ENCODE data around the gene AQP4.

The AQP4 gene

GRCh38 chr18:26874283-26874682 lies 8.8 kb upstream of the AQP4 start:
- Histone ChIP-seq H3K36me3 (ENCODE audit: control insufficient read depth, insufficient read depth, low read length) (no peaks in the 10 kb centered on the region), H3K27ac (ENCODE audit: insufficient read depth, low read length, poor library complexity, severe bottlenecking) (no peak overlapping the region), H3K27me3 (replicated peaks; ENCODE audit: control insufficient read depth, insufficient read depth, low read length, poor library complexity, severe bottlenecking) (no peaks in the 10 kb centered on the region), H3K9me3 (ENCODE audit: control insufficient read depth, low read length) (no peaks in the 10 kb centered on the region), H3K4me3 (ENCODE audit: insufficient read depth, low read depth, low read length, poor library complexity, severe bottlenecking) (no peak overlapping the region), H3K4me1 (ENCODE audit: control insufficient read depth, insufficient read depth, low read length, poor library complexity, severe bottlenecking) (no peaks in the 10 kb centered on the region)
- DNase-seq = no peak

GRCh38 chr18:26869640-26870039 lies 4.1 kb upstream of the AQP4 start:
- no peaks in the 10 kb centered on the region for H3K36me3 ChIP-seq (ENCODE audit: control insufficient read depth, insufficient read depth, low read length)

GRCh38 chr18:26868968-26869586 lies 3.6 kb upstream of the AQP4 start:
- Histone ChIP-seq H3K27ac (ENCODE audit: insufficient read depth, low read length, poor library complexity, severe bottlenecking) (no peak overlapping the region), H3K36me3 (ENCODE audit: control insufficient read depth, insufficient read depth, low read length) (no peaks in the 10 kb centered on the region), H3K9me3 (ENCODE audit: control insufficient read depth, low read length) (no peaks in the 10 kb centered on the region), H3K4me3 (ENCODE audit: insufficient read depth, low read depth, low read length, poor library complexity, severe bottlenecking) (no peak overlapping the region), H3K4me1 (ENCODE audit: control insufficient read depth, insufficient read depth, low read length, poor library complexity, severe bottlenecking) (no peaks in the 10 kb centered on the region), H3K27me3 (replicated peaks; ENCODE audit: control insufficient read depth, insufficient read depth, low read length, poor library complexity, severe bottlenecking) (no peaks in the 10 kb centered on the region)
- no peak for DNase-seq

More at GRCh38 chr18:26869640-26870039, 4.1 kb upstream of the AQP4 start:
- Histone ChIP-seq H3K4me1 (ENCODE audit: control insufficient read depth, insufficient read depth, low read length, poor library complexity, severe bottlenecking) (no peaks in the 10 kb centered on the region), H3K4me3 (ENCODE audit: insufficient read depth, low read depth, low read length, poor library complexity, severe bottlenecking) (no peak overlapping the region), H3K27ac (ENCODE audit: insufficient read depth, low read length, poor library complexity, severe bottlenecking) (no peak overlapping the region), H3K9me3 (ENCODE audit: control insufficient read depth, low read length) (no peaks in the 10 kb centered on the region), H3K27me3 (replicated peaks; ENCODE audit: control insufficient read depth, insufficient read depth, low read length, poor library complexity, severe bottlenecking) (no peaks in the 10 kb centered on the region)
- no peak for DNase-seq

GRCh38 chr18:26867471-26867870 lies 2.0 kb upstream of the AQP4 start:
- no peaks in the 10 kb centered on the region for H3K4me1 ChIP-seq (ENCODE audit: control insufficient read depth, insufficient read depth, low read length, poor library complexity, severe bottlenecking)
- no peak overlapping the region for H3K27ac ChIP-seq (ENCODE audit: insufficient read depth, low read length, poor library complexity, severe bottlenecking)
- DNase-seq = no peak
- H3K36me3 ChIP-seq (ENCODE audit: control insufficient read depth, insufficient read depth, low read length) = no peaks in the 10 kb centered on the region
- H3K27me3 ChIP-seq (replicated peaks; ENCODE audit: control insufficient read depth, insufficient read depth, low read length, poor library complexity, severe bottlenecking) = no peaks in the 10 kb centered on the region
- no peak overlapping the region for H3K4me3 ChIP-seq (ENCODE audit: insufficient read depth, low read depth, low read length, poor library complexity, severe bottlenecking)
- no peaks in the 10 kb centered on the region for H3K9me3 ChIP-seq (ENCODE audit: control insufficient read depth, low read length)

- no peak for DNase-seq
- H3K4me1 ChIP-seq (ENCODE audit: control insufficient read depth, insufficient read depth, low read length, poor library complexity, severe bottlenecking) = no peaks in the 10 kb centered on the region
- no peaks in the 10 kb centered on the region for H3K36me3 ChIP-seq (ENCODE audit: control insufficient read depth, insufficient read depth, low read length)
- no peaks in the 10 kb centered on the region for H3K27me3 ChIP-seq (replicated peaks; ENCODE audit: control insufficient read depth, insufficient read depth, low read length, poor library complexity, severe bottlenecking)
- no peak overlapping the region for H3K27ac ChIP-seq (ENCODE audit: insufficient read depth, low read length, poor library complexity, severe bottlenecking)
- no peak overlapping the region for H3K4me3 ChIP-seq (ENCODE audit: insufficient read depth, low read depth, low read length, poor library complexity, severe bottlenecking)
- H3K9me3 ChIP-seq (ENCODE audit: control insufficient read depth, low read length) = no peaks in the 10 kb centered on the region
These were observed 849 bp downstream of the AQP4 start for GRCh38 chr18:26864658-26865057.

- no peak overlapping the region for H3K27ac ChIP-seq (ENCODE audit: insufficient read depth, low read length, poor library complexity, severe bottlenecking)
- no peaks in the 10 kb centered on the region for H3K9me3 ChIP-seq (ENCODE audit: control insufficient read depth, low read length)
- no peak overlapping the region for H3K4me3 ChIP-seq (ENCODE audit: insufficient read depth, low read depth, low read length, poor library complexity, severe bottlenecking)
- H3K27me3 ChIP-seq (replicated peaks; ENCODE audit: control insufficient read depth, insufficient read depth, low read length, poor library complexity, severe bottlenecking) = no peaks in the 10 kb centered on the region
- H3K4me1 ChIP-seq (ENCODE audit: control insufficient read depth, insufficient read depth, low read length, poor library complexity, severe bottlenecking) = no peaks in the 10 kb centered on the region
- H3K36me3 ChIP-seq (ENCODE audit: control insufficient read depth, insufficient read depth, low read length) = no peaks in the 10 kb centered on the region
- DNase-seq = no peak
These were observed 1.5 kb downstream of the AQP4 start for GRCh38 chr18:26863921-26864497.

GRCh38 chr18:26863122-26863879 lies 2.2 kb downstream of the AQP4 start:
- Histone ChIP-seq H3K27ac (ENCODE audit: insufficient read depth, low read length, poor library complexity, severe bottlenecking) (no peak overlapping the region), H3K36me3 (ENCODE audit: control insufficient read depth, insufficient read depth, low read length) (no peaks in the 10 kb centered on the region), H3K9me3 (ENCODE audit: control insufficient read depth, low read length) (no peaks in the 10 kb centered on the region), H3K4me1 (ENCODE audit: control insufficient read depth, insufficient read depth, low read length, poor library complexity, severe bottlenecking) (no peaks in the 10 kb centered on the region), H3K4me3 (ENCODE audit: insufficient read depth, low read depth, low read length, poor library complexity, severe bottlenecking) (no peak overlapping the region), H3K27me3 (replicated peaks; ENCODE audit: control insufficient read depth, insufficient read depth, low read length, poor library complexity, severe bottlenecking) (no peaks in the 10 kb centered on the region)
- DNase-seq = no peak

GRCh38 chr18:26862084-26862483 lies 3.4 kb downstream of the AQP4 start:
- H3K36me3 ChIP-seq (ENCODE audit: control insufficient read depth, insufficient read depth, low read length) = no peaks in the 10 kb centered on the region
- H3K27ac ChIP-seq (ENCODE audit: insufficient read depth, low read length, poor library complexity, severe bottlenecking) = no peak overlapping the region
- H3K4me3 ChIP-seq (ENCODE audit: insufficient read depth, low read depth, low read length, poor library complexity, severe bottlenecking) = no peak overlapping the region
- H3K9me3 ChIP-seq (ENCODE audit: control insufficient read depth, low read length) = no peaks in the 10 kb centered on the region
- no peaks in the 10 kb centered on the region for H3K27me3 ChIP-seq (replicated peaks; ENCODE audit: control insufficient read depth, insufficient read depth, low read length, poor library complexity, severe bottlenecking)
- no peak for DNase-seq
- H3K4me1 ChIP-seq (ENCODE audit: control insufficient read depth, insufficient read depth, low read length, poor library complexity, severe bottlenecking) = no peaks in the 10 kb centered on the region

- no peak overlapping the region for H3K4me3 ChIP-seq (ENCODE audit: insufficient read depth, low read depth, low read length, poor library complexity, severe bottlenecking)
- H3K9me3 ChIP-seq (ENCODE audit: control insufficient read depth, low read length) = no peaks in the 10 kb centered on the region
- no peaks in the 10 kb centered on the region for H3K4me1 ChIP-seq (ENCODE audit: control insufficient read depth, insufficient read depth, low read length, poor library complexity, severe bottlenecking)
- H3K27me3 ChIP-seq (replicated peaks; ENCODE audit: control insufficient read depth, insufficient read depth, low read length, poor library complexity, severe bottlenecking) = no peaks in the 10 kb centered on the region
- H3K36me3 ChIP-seq (ENCODE audit: control insufficient read depth, insufficient read depth, low read length) = no peaks in the 10 kb centered on the region
- H3K27ac ChIP-seq (ENCODE audit: insufficient read depth, low read length, poor library complexity, severe bottlenecking) = no peak overlapping the region
- DNase-seq = no peak
These were observed 11.1 kb downstream of the AQP4 start for GRCh38 chr18:26854292-26854881.

- no peak overlapping the region for H3K4me3 ChIP-seq (ENCODE audit: insufficient read depth, low read depth, low read length, poor library complexity, severe bottlenecking)
- no peak overlapping the region for H3K27ac ChIP-seq (ENCODE audit: insufficient read depth, low read length, poor library complexity, severe bottlenecking)
- H3K4me1 ChIP-seq (ENCODE audit: control insufficient read depth, insufficient read depth, low read length, poor library complexity, severe bottlenecking) = no peaks in the 10 kb centered on the region
- H3K36me3 ChIP-seq (ENCODE audit: control insufficient read depth, insufficient read depth, low read length) = no peaks in the 10 kb centered on the region
- no peaks in the 10 kb centered on the region for H3K27me3 ChIP-seq (replicated peaks; ENCODE audit: control insufficient read depth, insufficient read depth, low read length, poor library complexity, severe bottlenecking)
- H3K9me3 ChIP-seq (ENCODE audit: control insufficient read depth, low read length) = no peaks in the 10 kb centered on the region
- no peak for DNase-seq
These were observed 12.1 kb downstream of the AQP4 start for GRCh38 chr18:26853401-26853800.

All from effector memory CD4-positive, alpha-beta T cell (primary cell).